H1 (cell line): ENCODE data around the gene CAPN13.

Experiments used
- EP300 ChIP-seq, 2 experiments: IDR thresholded peaks; 1 replicate in 1 of 2; 2 replicates in 1 of 2; pipeline ENCODE4 v1.6.1; 2011 to 2012; ENCODE audit warnings: low read depth in 2 of 2, low read length in 2 of 2, mild to moderate bottlenecking in 2 of 2, borderline replicate concordance in 1 of 2, inconsistent platforms in 1 of 2, moderate library complexity in 1 of 2
- EZH2 ChIP-seq: fragments of 200-600 bp; sonication (generic); IDR thresholded peaks from 2 replicates; pipeline ENCODE4 v1.7.1; 2012; ENCODE audit warnings: low read depth, mild to moderate bottlenecking, moderate library complexity, low read length, inconsistent platforms; ENCODE audit not compliant: severe bottlenecking
- POLR2A ChIP-seq, 2 experiments: IDR thresholded peaks; 1 replicate in 1 of 2; 2 replicates in 1 of 2; pipeline ENCODE4 v1.6.1; 2011; ENCODE audit warnings: low read depth in 2 of 2, low read length in 2 of 2, mild to moderate bottlenecking in 2 of 2; ENCODE audit errors: control extremely low read depth in 1 of 2
- POLR2AphosphoS5 ChIP-seq: IDR thresholded peaks from 2 replicates; pipeline ENCODE4 v1.6.1; 2011; ENCODE audit warnings: low read depth, low read length
- SAP30 ChIP-seq: fragments of 300-600 bp; sonication (generic); IDR thresholded peaks from 2 replicates; pipeline ENCODE4 v1.7.1; 2012; ENCODE audit warnings: low read length, moderate library complexity, mild to moderate bottlenecking, inconsistent platforms; ENCODE audit not compliant: insufficient read depth, insufficient replicate concordance
- SIN3A ChIP-seq, 2 experiments: IDR thresholded peaks in 1 of 2; conservative IDR thresholded peaks in 1 of 2; 2 replicates each; pipeline ENCODE4 v1.6.1; 2011 to 2012; ENCODE audit warnings: low read length in 2 of 2, improper control_type of control experiment in 1 of 2, low read depth in 1 of 2, mild to moderate bottlenecking in 1 of 2
- SIRT6 ChIP-seq: IDR thresholded peaks from one replicate; pipeline ENCODE4 v1.7.1; 2012; ENCODE audit warnings: low read length, inconsistent platforms
- TAF1 ChIP-seq: IDR thresholded peaks from 2 replicates; pipeline ENCODE4 v1.6.1; 2011; ENCODE audit warnings: mild to moderate bottlenecking, low read depth, low read length
- TAF7 ChIP-seq: optimal IDR thresholded peaks from 2 replicates; pipeline ENCODE3; 2011; ENCODE audit warnings: low read depth, mild to moderate bottlenecking, inconsistent platforms, low read length, moderate library complexity, borderline replicate concordance
- TF ChIP-seq, protein P1 (sequence below), 3 experiments: IDR thresholded peaks; 1 replicate in 2 of 3; 2 replicates in 1 of 3; pipeline versions ENCODE4 v1.5.1 to v1.6.1; 2011; ENCODE audit warnings: low read length in 3 of 3, mild to moderate bottlenecking in 3 of 3, inconsistent platforms in 2 of 3, low read depth in 1 of 3, moderate library complexity in 1 of 3; ENCODE audit not compliant: insufficient read depth in 1 of 3; ENCODE audit errors: control extremely low read depth in 1 of 3

DNA sequence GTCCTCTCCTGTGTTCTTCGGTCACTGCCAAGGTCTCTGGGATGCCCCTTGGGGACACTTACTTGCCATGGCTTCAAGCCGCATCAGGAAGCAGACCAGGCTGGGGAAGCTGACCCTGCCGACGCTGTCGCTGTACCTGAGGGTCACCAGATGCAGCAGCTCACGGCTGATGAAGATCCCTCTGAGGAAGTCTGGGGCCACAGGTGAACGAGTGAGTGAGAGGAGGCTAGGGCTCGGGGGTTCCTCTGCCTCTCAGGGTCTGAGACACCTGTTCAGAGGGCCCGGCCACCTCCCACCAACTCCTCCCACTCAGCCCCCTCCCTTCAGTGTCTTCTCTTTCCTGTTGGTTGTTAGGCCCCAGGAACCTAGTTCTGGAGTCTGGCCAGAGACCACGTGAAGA is 74.9 kb downstream of the CAPN13 start:
- TF ChIP-seq POLR2A (IDR thresholded peaks at IDR 0.05; ENCODE audit: control extremely low read depth in 1 of 2, low read depth in 2 of 2, low read length in 2 of 2) (no peak), EZH2 (no peak), POLR2AphosphoS5 (no peak), SIN3A (conservative IDR thresholded peaks at IDR 0.05 in 1 of 2, IDR thresholded peaks at IDR 0.05 in 1 of 2; ENCODE audit: low read depth in 1 of 2, low read length in 2 of 2) (no peak), EP300 (IDR thresholded peaks at IDR 0.05; ENCODE audit: borderline replicate concordance in 1 of 2, low read depth in 2 of 2, low read length in 2 of 2) (no peak), TAF7 (no peak), SAP30 (no peak), TAF1 (no peak), SIRT6 (no peak)
- TF ChIP-seq, protein P1, sequence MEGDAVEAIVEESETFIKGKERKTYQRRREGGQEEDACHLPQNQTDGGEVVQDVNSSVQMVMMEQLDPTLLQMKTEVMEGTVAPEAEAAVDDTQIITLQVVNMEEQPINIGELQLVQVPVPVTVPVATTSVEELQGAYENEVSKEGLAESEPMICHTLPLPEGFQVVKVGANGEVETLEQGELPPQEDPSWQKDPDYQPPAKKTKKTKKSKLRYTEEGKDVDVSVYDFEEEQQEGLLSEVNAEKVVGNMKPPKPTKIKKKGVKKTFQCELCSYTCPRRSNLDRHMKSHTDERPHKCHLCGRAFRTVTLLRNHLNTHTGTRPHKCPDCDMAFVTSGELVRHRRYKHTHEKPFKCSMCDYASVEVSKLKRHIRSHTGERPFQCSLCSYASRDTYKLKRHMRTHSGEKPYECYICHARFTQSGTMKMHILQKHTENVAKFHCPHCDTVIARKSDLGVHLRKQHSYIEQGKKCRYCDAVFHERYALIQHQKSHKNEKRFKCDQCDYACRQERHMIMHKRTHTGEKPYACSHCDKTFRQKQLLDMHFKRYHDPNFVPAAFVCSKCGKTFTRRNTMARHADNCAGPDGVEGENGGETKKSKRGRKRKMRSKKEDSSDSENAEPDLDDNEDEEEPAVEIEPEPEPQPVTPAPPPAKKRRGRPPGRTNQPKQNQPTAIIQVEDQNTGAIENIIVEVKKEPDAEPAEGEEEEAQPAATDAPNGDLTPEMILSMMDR (IDR thresholded peaks at IDR 0.05; ENCODE audit: control extremely low read depth in 1 of 3, insufficient read depth in 1 of 3, low read depth in 1 of 3, low read length in 3 of 3) = no peak
